Kidney (tissue), 14 donors: ENCODE results near the gene SELENOH. TPM values are rescaled to one million over a fixed set of nuclear protein-coding genes. Genes with fewer than 3 reads are reported as not detected.
A peak's percentile ranks its signal among the peaks of the same experiment; 100 is the strongest.

ENCODE experiments used
- DNase-seq, 5 donors: peaks; one replicate each; pipeline ENCODE4 v3.0.0-alpha.2; 2013 to 2020
- FAIRE-seq: peaks from 2 replicates; lab custom pipeline; 2012; peaks lifted over from hg19 to GRCh38; lab: Jason Lieb, UNC
- H3K27ac ChIP-seq, 2 donors: one replicate each; pipeline ENCODE4 v1.7.0; 2013; ENCODE audit warnings: low read depth in 2 of 2, low read length in 2 of 2, inconsistent platforms in 1 of 2
- H3K27me3 ChIP-seq: one replicate; pipeline ENCODE4 v1.7.1; 2013; ENCODE audit warnings: low read length, inconsistent platforms; ENCODE audit not compliant: control insufficient read depth, insufficient read depth
- H3K36me3 ChIP-seq, 3 donors: one replicate each; pipeline versions ENCODE4 v1.7.0 to v1.7.1; 2013; ENCODE audit warnings: low read length in 3 of 3, control low read depth in 1 of 3, inconsistent platforms in 1 of 3; ENCODE audit not compliant: insufficient read depth in 3 of 3, control insufficient read depth in 2 of 3
- H3K4me1 ChIP-seq, 3 donors: one replicate each; pipeline versions ENCODE4 v1.7.0 to v1.7.1; 2013; ENCODE audit warnings: low read length in 3 of 3, inconsistent platforms in 1 of 3, low read depth in 1 of 3; ENCODE audit not compliant: control insufficient read depth in 2 of 3, insufficient read depth in 2 of 3
- H3K4me3 ChIP-seq, 3 donors: one replicate each; pipeline versions ENCODE4 v1.7.0 to v1.8.1; 2013; ENCODE audit warnings: low read length in 3 of 3, control low read depth in 1 of 3, inconsistent platforms in 1 of 3
- H3K9ac ChIP-seq, 3 donors: one replicate each; pipeline versions ENCODE4 v1.7.0 to v1.7.1; 2013; ENCODE audit warnings: low read length in 3 of 3, control low read depth in 1 of 3, inconsistent platforms in 1 of 3
- H3K9me3 ChIP-seq, 3 donors: one replicate each; pipeline versions ENCODE4 v1.7.0 to v1.7.1; 2013; ENCODE audit warnings: low read length in 3 of 3, control low read depth in 1 of 3, inconsistent platforms in 1 of 3; ENCODE audit not compliant: control insufficient read depth in 2 of 3, insufficient read depth in 1 of 3
- intact Hi-C: fragments of 100-400 bp; cut with DNase I; formaldehyde crosslinking; loops from one replicate; pipeline ENCODE4 v1.11.1; 2022
- polyA plus RNA-seq: library from polyadenylated mRNA; stranded (reverse); fragments of 350-450 nt; fragmentation: Illumina TruSeq; extraction: RNeasy Lipid Tissue Mini Kit (QIAGEN cat#74804); gene quantifications from one replicate; pipeline ENCODE4 v1.2.3, GENCODE V29; 2014; ENCODE audit warnings: low read depth, low replicate concordance; ENCODE audit not compliant: insufficient read depth
- total RNA-seq: library from RNA; stranded (reverse); fragmentation: NEBNext Ultra II Directional; extraction: Animal tissue kit (Norgen Biotek cat#: 25700); gene quantifications from one replicate; pipeline ENCODE4 v1.2.1, GENCODE V29; 2021
- TF ChIP-seq, protein P1 (sequence below): IDR thresholded peaks from 3 replicates; pipeline ENCODE4 v1.5.1; 2012; ENCODE audit warnings: mild to moderate bottlenecking, moderate library complexity, borderline replicate concordance; ENCODE audit not compliant: insufficient read depth; ENCODE audit errors: extremely low read depth
- donor health status: control.
- donor health status: control.
- donor health status: control.
- donor health status: control.
- donor health status: control.
- donor health status: DM: yes; HTN: yes; CAD: no.
- donor health status: Normal renal cell carcinoma (clear cell type).

The SELENOH gene
- total and polyA plus RNA-seq, 2 donors from 2014 or later, result 115 to 159 TPM

DNA sequence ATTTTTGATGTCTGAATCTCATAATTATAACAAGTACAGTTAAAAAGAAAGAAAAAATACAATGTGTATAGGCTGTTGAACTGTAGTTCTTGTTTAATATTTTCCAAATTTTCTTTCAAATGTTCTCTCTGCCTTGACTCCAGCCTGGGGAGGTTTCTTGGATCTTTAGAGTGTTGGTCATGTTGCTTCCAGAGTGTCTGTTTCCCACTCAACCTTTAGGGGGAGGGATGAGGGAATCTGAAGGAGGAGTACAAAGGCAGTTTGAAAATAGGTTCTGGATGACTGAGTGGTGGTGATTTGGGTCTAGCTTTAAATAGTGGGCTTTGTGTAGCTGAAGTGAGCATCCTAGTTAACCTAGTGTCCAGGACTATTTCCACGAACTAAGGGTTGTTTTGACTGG is 22.3 kb downstream of the SELENOH start:
- Histone ChIP-seq H3K9me3 (no peaks in the 10 kb centered on the region), H3K36me3 (no peaks in the 10 kb centered on the region), H3K27ac (peak overlapping the region; percentile 69 to 92), H3K27me3 (no peaks in the 10 kb centered on the region), H3K4me1 (peaks cover 4 to 21% (median 12%) of the 10 kb centered on the region in 3 donors), H3K9ac (peak overlapping the region; percentile 86 to 100 (median 99)), H3K4me3 (peak overlapping the region; percentile 88 to 99 (median 99))
- TF ChIP-seq, protein P1, sequence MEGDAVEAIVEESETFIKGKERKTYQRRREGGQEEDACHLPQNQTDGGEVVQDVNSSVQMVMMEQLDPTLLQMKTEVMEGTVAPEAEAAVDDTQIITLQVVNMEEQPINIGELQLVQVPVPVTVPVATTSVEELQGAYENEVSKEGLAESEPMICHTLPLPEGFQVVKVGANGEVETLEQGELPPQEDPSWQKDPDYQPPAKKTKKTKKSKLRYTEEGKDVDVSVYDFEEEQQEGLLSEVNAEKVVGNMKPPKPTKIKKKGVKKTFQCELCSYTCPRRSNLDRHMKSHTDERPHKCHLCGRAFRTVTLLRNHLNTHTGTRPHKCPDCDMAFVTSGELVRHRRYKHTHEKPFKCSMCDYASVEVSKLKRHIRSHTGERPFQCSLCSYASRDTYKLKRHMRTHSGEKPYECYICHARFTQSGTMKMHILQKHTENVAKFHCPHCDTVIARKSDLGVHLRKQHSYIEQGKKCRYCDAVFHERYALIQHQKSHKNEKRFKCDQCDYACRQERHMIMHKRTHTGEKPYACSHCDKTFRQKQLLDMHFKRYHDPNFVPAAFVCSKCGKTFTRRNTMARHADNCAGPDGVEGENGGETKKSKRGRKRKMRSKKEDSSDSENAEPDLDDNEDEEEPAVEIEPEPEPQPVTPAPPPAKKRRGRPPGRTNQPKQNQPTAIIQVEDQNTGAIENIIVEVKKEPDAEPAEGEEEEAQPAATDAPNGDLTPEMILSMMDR, result peak; percentile 21
- DNase-seq, result peak in 3 of 5 donors; percentile 35 to 94 (median 91)
- FAIRE-seq, result no peak
- intact Hi-C loops, result no loop called here

DNA sequence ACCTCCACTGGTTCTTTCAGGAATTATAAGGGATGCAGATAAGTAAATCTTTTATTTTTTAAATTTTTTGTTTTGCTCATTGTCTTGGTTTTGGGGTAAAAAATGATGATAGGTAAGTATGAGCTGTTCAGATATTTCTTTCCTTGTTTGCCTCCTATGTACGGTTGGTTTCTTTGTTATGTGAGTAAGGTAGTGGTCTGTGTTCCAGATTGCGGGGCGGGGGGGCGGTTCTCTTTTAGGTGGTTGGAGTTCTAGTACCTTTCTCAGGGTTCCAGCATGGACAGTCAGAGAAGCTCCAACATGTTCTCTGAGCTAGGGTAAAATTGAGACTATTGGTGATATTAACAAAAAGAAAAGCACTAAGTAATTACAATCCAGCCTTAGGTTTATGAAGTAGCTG is 22.7 kb downstream of the SELENOH start:
- TF ChIP-seq, protein P1, result no peak
- H3K4me1 ChIP-seq, result peaks cover 4 to 21% (median 12%) of the 10 kb centered on the region in 3 donors
- H3K9me3 ChIP-seq, result no peaks in the 10 kb centered on the region
- H3K36me3 ChIP-seq, result no peaks in the 10 kb centered on the region
- peak overlapping the region; percentile 56 to 69 for H3K27ac ChIP-seq
- intact Hi-C loops, result no loop called here
- DNase-seq (peak in 2 of 5 donors; percentile 19 to 37), FAIRE-seq (no peak)
- H3K4me3 ChIP-seq, result peak overlapping the region; percentile 88 to 99 (median 99)
- no peaks in the 10 kb centered on the region for H3K27me3 ChIP-seq
- H3K9ac ChIP-seq, result peak overlapping the region; percentile 67 to 100 (median 99)

DNA sequence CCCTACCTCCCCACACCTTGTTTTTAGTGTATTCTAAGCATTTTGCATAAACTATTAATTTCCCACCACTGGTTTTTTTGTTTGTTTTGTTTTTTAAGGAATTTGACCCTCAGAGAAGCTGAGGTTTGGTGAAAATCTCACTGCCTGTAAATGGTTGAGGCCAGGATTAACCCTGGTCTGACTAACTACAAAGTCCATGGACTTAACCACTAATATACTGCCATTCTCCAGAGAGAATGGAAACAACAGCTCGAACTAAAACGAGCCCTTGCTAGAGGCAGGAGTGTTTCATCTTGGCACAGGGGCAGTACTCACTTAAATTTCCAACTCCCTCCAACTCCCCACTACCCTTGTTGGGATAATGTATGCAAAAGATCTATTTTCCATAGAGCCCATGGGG is 23.3 kb downstream of the SELENOH start:
- Histone ChIP-seq H3K4me1 (peaks cover 4 to 21% (median 12%) of the 10 kb centered on the region in 3 donors), H3K27ac (peak overlapping the region; percentile 56 to 69), H3K36me3 (no peaks in the 10 kb centered on the region), H3K9ac (peak overlapping the region; percentile 67 to 100 (median 99)), H3K4me3 (peak overlapping the region; percentile 31 to 99 (median 88)), H3K9me3 (no peaks in the 10 kb centered on the region), H3K27me3 (no peaks in the 10 kb centered on the region)
- FAIRE-seq (no peak), DNase-seq (peak in 1 of 5 donors; percentile 21)
- TF ChIP-seq, protein P1, result no peak
- intact Hi-C loops, result no loop called here
